H1 (cell line): ENCODE data around the gene SLX9. TPM values are rescaled to one million over a fixed set of nuclear protein-coding genes. Genes with fewer than 3 reads are reported as not detected.

ENCODE experiments used
- CHD7 ChIP-seq: fragments of 300-600 bp; sonication (generic); IDR thresholded peaks from 2 replicates; pipeline ENCODE4 v1.7.1; 2012; ENCODE audit warnings: low read length, moderate library complexity, mild to moderate bottlenecking, inconsistent platforms; ENCODE audit not compliant: insufficient replicate concordance
- JUND ChIP-seq: IDR thresholded peaks from 2 replicates; pipeline ENCODE4 v1.6.1; 2011; ENCODE audit warnings: mild to moderate bottlenecking, improper control_type of control experiment, low read length
- POLR2A ChIP-seq, 2 experiments: IDR thresholded peaks; 1 replicate in 1 of 2; 2 replicates in 1 of 2; pipeline ENCODE4 v1.6.1; 2011; ENCODE audit warnings: low read depth in 2 of 2, low read length in 2 of 2, mild to moderate bottlenecking in 2 of 2; ENCODE audit errors: control extremely low read depth in 1 of 2
- YY1 ChIP-seq: IDR thresholded peaks from 2 replicates; pipeline ENCODE4 v1.6.1; 2011; ENCODE audit warnings: low read depth, mild to moderate bottlenecking, low read length
- polyA plus RNA-seq, 7 experiments: library from polyadenylated mRNA; depleted of rRNA in 3 of 7; stranded (reverse) in 5 of 7; unstranded in 2 of 7; fragments of >200 nt in 5 of 7; fragments of 200-250 nt in 2 of 7; gene quantifications; 1 replicate in 5 of 7; 2 replicates in 1 of 7; 4 replicates in 1 of 7; pipeline versions ENCODE4 v1.2.1 to v1.2.3, GENCODE V29; 2011 to 2013; ENCODE audit warnings: missing spikeins in 2 of 7, mixed read lengths in 2 of 7
- total RNA-seq: library from RNA; stranded (reverse); fragmentation: NEBNext Ultra II Directional; extraction: Animal tissue kit (Norgen Biotek cat#: 25700); gene quantifications from 2 replicates; pipeline ENCODE4 v1.2.1, GENCODE V29; 2021
- TF ChIP-seq, protein P1 (sequence below): IDR thresholded peaks from 2 replicates; pipeline ENCODE4 v1.6.1; 2011; ENCODE audit warnings: low read depth, mild to moderate bottlenecking, low read length; ENCODE audit not compliant: insufficient read depth

The SLX9 gene
- total and polyA plus RNA-seq, 2 of the 8 experiments (the other 6 are each of a cell fraction or from before 2014, with no cell fraction given) = 17.7 to 57.3 TPM

GRCh38 chr21:44995343-44995941 lies 55.6 kb downstream of the SLX9 start (continued):
- TF ChIP-seq, protein P1, sequence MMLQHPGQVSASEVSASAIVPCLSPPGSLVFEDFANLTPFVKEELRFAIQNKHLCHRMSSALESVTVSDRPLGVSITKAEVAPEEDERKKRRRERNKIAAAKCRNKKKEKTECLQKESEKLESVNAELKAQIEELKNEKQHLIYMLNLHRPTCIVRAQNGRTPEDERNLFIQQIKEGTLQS = no peak
- TF ChIP-seq CHD7 (no peak), JUND (no peak), POLR2A (IDR thresholded peaks at IDR 0.05; ENCODE audit: control extremely low read depth in 1 of 2, low read depth in 2 of 2, low read length in 2 of 2) (no peak), YY1 (no peak)
- TF ChIP-seq, all 59 proteins: peak for 0
